Osteoblast (primary cell): ENCODE data around the gene IFFO2. TPM values are rescaled to one million over a fixed set of nuclear protein-coding genes. Genes with fewer than 3 reads are reported as not detected.
"Not testable (repeated sequence)": the region's sequence is repeated elsewhere in the genome, so short reads cannot be mapped to it uniquely, and the experiment has no call there.

ENCODE experiments used
- DNase-seq: peaks from one replicate; pipeline ENCODE4 v3.0.0; 2011; ENCODE audit warnings: low spot score, mixed read lengths; ENCODE audit not compliant: insufficient read length; ENCODE audit errors: missing footprints
- H2AFZ ChIP-seq: 2 replicates; pipeline ENCODE4 v1.6.0; 2011; ENCODE audit warnings: mild to moderate bottlenecking, low read length
- H3K27ac ChIP-seq: 2 replicates; pipeline ENCODE4 v1.5.1; 2011; ENCODE audit warnings: mild to moderate bottlenecking, low read depth, low read length, moderate library complexity
- H3K27me3 ChIP-seq: 2 replicates; pipeline ENCODE4 v1.6.0; 2012; ENCODE audit warnings: mild to moderate bottlenecking, control low read depth, inconsistent platforms, low read length, moderate library complexity; ENCODE audit not compliant: insufficient read depth
- H3K36me3 ChIP-seq: 2 replicates; pipeline ENCODE4 v1.5.1; 2011; ENCODE audit warnings: mild to moderate bottlenecking, low read length, control low read depth, moderate library complexity; ENCODE audit not compliant: insufficient read depth
- H3K4me1 ChIP-seq: 2 replicates; pipeline ENCODE4 v1.5.1; 2011; ENCODE audit warnings: mild to moderate bottlenecking, low read length, control low read depth, moderate library complexity; ENCODE audit not compliant: insufficient read depth
- H3K4me2 ChIP-seq: 2 replicates; pipeline ENCODE4 v1.6.0; 2011; ENCODE audit warnings: mild to moderate bottlenecking, low read length; ENCODE audit not compliant: insufficient read depth
- H3K4me3 ChIP-seq: fragments of 200-600 bp; sonication (generic); 3 replicates; pipeline ENCODE4 v1.5.1; 2012; ENCODE audit warnings: mild to moderate bottlenecking, low read length, inconsistent platforms; ENCODE audit not compliant: insufficient read depth
- H3K79me2 ChIP-seq: 2 replicates; pipeline ENCODE4 v1.6.0; 2012; ENCODE audit warnings: mild to moderate bottlenecking, low read length, control low read depth, inconsistent platforms; ENCODE audit not compliant: insufficient read depth
- H3K9me3 ChIP-seq: 2 replicates; pipeline ENCODE4 v1.5.1; 2011; ENCODE audit warnings: low read depth, low read length, control low read depth
- H4K20me1 ChIP-seq: 2 replicates; pipeline ENCODE4 v1.6.0; 2012; ENCODE audit warnings: mild to moderate bottlenecking, low read length, control low read depth; ENCODE audit not compliant: insufficient read depth
- CTCF ChIP-seq: IDR thresholded peaks from 2 replicates; pipeline ENCODE4 v1.5.1; 2011; ENCODE audit warnings: mild to moderate bottlenecking, low read depth, low read length, moderate library complexity; ENCODE audit errors: extremely low read depth
- total RNA-seq: library from RNA; depleted of rRNA; stranded (reverse); fragments of >200 nt; gene quantifications from 2 replicates; pipeline ENCODE4 v1.2.3, GENCODE V29; 2012

IFFO2 gene
- total RNA-seq, 1 donor = 10.9 TPM

DNA sequence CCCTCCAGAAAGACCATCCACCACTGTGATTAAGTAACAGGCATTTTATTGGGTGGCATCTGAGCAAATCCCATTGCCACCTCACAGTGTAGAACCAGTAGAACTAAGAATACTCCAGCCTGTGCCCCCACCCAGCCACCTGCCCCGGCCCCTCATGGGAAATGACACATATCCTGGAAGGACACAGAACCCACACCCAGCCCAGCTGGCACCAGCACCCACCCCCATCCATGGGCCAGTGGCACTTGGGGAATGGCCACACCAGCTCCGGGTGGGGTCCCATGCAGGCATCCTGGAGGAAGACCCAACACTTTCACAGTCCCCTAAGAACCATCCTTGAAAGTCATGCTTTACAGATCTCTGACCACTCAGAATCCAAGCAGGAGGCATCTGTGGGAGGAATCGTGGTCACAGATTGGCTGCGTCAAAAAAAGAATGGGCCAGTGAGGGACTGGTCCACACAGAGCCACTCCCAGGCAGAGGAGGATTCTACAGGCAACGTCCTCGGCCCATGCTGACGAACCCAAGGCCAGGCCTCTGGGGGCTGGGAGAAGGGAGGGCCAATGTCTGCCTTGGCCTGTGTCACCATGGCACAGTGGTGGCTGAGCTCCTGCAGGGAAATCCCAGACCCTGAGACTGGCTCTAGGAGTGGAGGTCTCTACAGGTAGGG lies 84.9 kb downstream of the IFFO2 start:
- H3K79me2 ChIP-seq = no peaks in the 10 kb centered on the region
- no peak overlapping the region for H3K4me2 ChIP-seq
- no peaks in the 10 kb centered on the region for H3K4me1 ChIP-seq
- peak; percentile 62 for DNase-seq
- H3K9me3 ChIP-seq = no peaks in the 10 kb centered on the region
- H2AFZ ChIP-seq = no peak overlapping the region
- H3K27me3 ChIP-seq = peaks cover 7% of the 10 kb centered on the region
- H3K36me3 ChIP-seq = no peaks in the 10 kb centered on the region
- H4K20me1 ChIP-seq = no peaks in the 10 kb centered on the region
- no peak for TF ChIP-seq CTCF
- no peak overlapping the region for H3K4me3 ChIP-seq
- H3K27ac ChIP-seq = no peak overlapping the region

- Histone ChIP-seq H3K4me2 (no peak overlapping the region), H3K4me1 (no peaks in the 10 kb centered on the region), H3K27me3 (peaks cover 7% of the 10 kb centered on the region), H3K4me3 (no peak overlapping the region), H3K9me3 (no peaks in the 10 kb centered on the region), H3K36me3 (no peaks in the 10 kb centered on the region), H4K20me1 (no peaks in the 10 kb centered on the region), H2AFZ (no peak overlapping the region), H3K79me2 (no peaks in the 10 kb centered on the region), H3K27ac (no peak overlapping the region)
- DNase-seq = no peak
- TF ChIP-seq CTCF = no peak
Measured at GRCh38 chr1:18870957-18871356, 85.5 kb downstream of the IFFO2 start.

DNA sequence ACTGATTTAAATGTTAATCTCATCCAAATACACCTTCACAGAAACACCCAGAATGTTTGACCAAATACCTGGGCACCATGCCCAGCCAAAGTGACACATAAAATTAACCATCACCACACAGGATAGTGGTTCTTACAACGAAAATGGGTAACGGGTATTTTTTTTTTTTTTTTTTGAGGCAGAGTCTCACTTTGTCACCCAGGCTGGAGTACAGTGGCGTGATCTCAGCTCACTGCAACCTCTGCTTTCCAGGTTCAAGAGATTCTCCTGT lies 85.9 kb downstream of the IFFO2 start:
- H3K36me3 ChIP-seq, H3K27ac ChIP-seq, H3K9me3 ChIP-seq, H3K4me3 ChIP-seq, H4K20me1 ChIP-seq, H2AFZ ChIP-seq, H3K4me1 ChIP-seq, H3K4me2 ChIP-seq, H3K79me2 ChIP-seq, DNase-seq: not testable (repeated sequence)
- peaks cover 11% of the 10 kb centered on the region for H3K27me3 ChIP-seq

DNA sequence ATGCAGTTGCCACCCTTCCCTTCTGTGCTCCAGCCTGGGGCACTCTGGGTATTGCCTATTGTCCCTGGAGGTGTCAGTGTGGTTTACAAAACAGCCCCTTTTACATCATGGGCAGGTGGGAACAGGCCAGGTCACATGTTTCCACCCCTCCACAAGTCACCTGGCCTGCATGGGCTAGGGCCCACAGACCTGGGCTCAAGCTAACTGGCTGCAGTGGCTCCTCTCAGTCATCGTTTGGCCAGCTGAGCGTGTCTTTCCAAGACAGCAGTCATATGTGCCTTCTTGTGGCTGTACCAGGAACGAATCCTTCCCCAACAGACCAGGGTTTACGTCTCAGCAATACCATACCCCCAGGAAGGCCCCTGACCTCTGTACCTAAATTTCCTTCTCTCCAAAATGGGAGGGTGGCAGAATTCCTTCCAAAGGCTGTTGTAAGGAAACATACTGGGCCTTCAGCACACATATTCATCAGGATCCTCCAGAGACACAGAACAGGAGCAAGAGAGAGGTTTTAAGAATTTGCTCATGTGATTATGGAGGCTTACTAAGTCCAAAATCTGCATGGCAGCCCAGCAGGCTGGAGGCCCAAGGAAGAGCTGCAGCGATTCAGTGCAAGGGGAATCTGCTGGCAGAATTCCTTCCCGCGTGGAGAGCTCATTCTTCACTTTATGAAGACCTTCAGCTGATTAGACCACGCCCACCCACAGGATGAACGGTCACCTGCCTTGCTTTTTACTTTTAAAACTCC lies 86.5 kb downstream of the IFFO2 start:
- Histone ChIP-seq H3K36me3 (no peaks in the 10 kb centered on the region), H3K4me1 (no peaks in the 10 kb centered on the region), H3K27me3 (peaks cover 12% of the 10 kb centered on the region), H3K4me3 (no peak overlapping the region), H4K20me1 (no peaks in the 10 kb centered on the region), H2AFZ (no peak overlapping the region), H3K27ac (no peak overlapping the region), H3K79me2 (no peaks in the 10 kb centered on the region), H3K9me3 (no peaks in the 10 kb centered on the region), H3K4me2 (no peak overlapping the region)
- DNase-seq = peak; percentile 79
- no peak for TF ChIP-seq CTCF
